ENCODE measurements around the gene CASP3.

Gene CASP3

GRCh38 chr4:184694412-184694956 is 45.2 kb upstream of the CASP3 start:
- H4K91ac ChIP-seq (ENCODE audit: low read depth, low read length, poor library complexity), result no peak overlapping the region
- H3K9ac ChIP-seq (ENCODE audit: low read depth, low read length, poor library complexity), result no peak overlapping the region
- no peak overlapping the region for H3K14ac ChIP-seq (ENCODE audit: low read length)
- no peak overlapping the region for H3K18ac ChIP-seq (ENCODE audit: low read length)
- H2BK5ac ChIP-seq (ENCODE audit: low read length), result no peak overlapping the region
- no peak overlapping the region for H3K4me2 ChIP-seq (ENCODE audit: insufficient read depth, low read length, poor library complexity, severe bottlenecking)
- no peak overlapping the region for H2AK5ac ChIP-seq (ENCODE audit: low read depth, low read length)
- DNase-seq (ENCODE audit: low spot score), result no peak
- no peak overlapping the region for H2AFZ ChIP-seq (ENCODE audit: low read length)
- H4K8ac ChIP-seq (ENCODE audit: low read depth, low read length), result no peak overlapping the region
- peaks cover 12 to 86% of the 10 kb centered on the region in 2 donors for H3K36me3 ChIP-seq (replicated peaks in 1 of 2; ENCODE audit: control insufficient read depth in 2 of 2, insufficient read depth in 2 of 2, low read length in 2 of 2)
- no peaks in the 10 kb centered on the region for H3K27me3 ChIP-seq (ENCODE audit: control insufficient read depth in 3 of 3, insufficient read depth in 3 of 3, low read depth in 1 of 3, low read length in 3 of 3)
- H3K4ac ChIP-seq (ENCODE audit: low read length), result no peak overlapping the region
- no peak overlapping the region for H2BK120ac ChIP-seq (ENCODE audit: low read depth, low read length)
- H3K79me1 ChIP-seq (ENCODE audit: low read depth, low read length), result no peaks in the 10 kb centered on the region
- no peak overlapping the region for H3K4me3 ChIP-seq (ENCODE audit: low read length in 2 of 2)
- H3K23ac ChIP-seq (ENCODE audit: low read depth, low read length, poor library complexity), result no peak overlapping the region
- no peaks in the 10 kb centered on the region for H3K9me3 ChIP-seq (replicated peaks in 1 of 2; ENCODE audit: control insufficient read depth in 2 of 2, insufficient read depth in 1 of 2, low read depth in 1 of 2, low read length in 2 of 2)
- H2BK12ac ChIP-seq (ENCODE audit: low read length), result no peak overlapping the region
- H2BK15ac ChIP-seq (ENCODE audit: low read length), result no peak overlapping the region
- no peaks in the 10 kb centered on the region for H3K4me1 ChIP-seq (ENCODE audit: control insufficient read depth in 2 of 2, insufficient read depth in 1 of 2, low read depth in 1 of 2, low read length in 2 of 2)
- H3K27ac ChIP-seq (replicated peaks; ENCODE audit: low read length), result no peak overlapping the region

- Histone ChIP-seq H2BK120ac (ENCODE audit: low read depth, low read length) (no peak overlapping the region), H3K4ac (ENCODE audit: low read length) (no peak overlapping the region), H3K9me3 (replicated peaks in 1 of 2; ENCODE audit: control insufficient read depth in 2 of 2, insufficient read depth in 1 of 2, low read depth in 1 of 2, low read length in 2 of 2) (no peaks in the 10 kb centered on the region), H2AFZ (ENCODE audit: low read length) (no peak overlapping the region), H3K4me3 (ENCODE audit: low read length in 2 of 2) (no peak overlapping the region), H4K8ac (ENCODE audit: low read depth, low read length) (no peak overlapping the region), H3K14ac (ENCODE audit: low read length) (no peak overlapping the region), H2BK15ac (ENCODE audit: low read length) (no peak overlapping the region), H2BK5ac (ENCODE audit: low read length) (no peak overlapping the region), H3K79me1 (ENCODE audit: low read depth, low read length) (no peaks in the 10 kb centered on the region), H2BK12ac (ENCODE audit: low read length) (no peak overlapping the region), H3K23ac (ENCODE audit: low read depth, low read length, poor library complexity) (no peak overlapping the region), H2AK5ac (ENCODE audit: low read depth, low read length) (no peak overlapping the region), H3K4me2 (ENCODE audit: insufficient read depth, low read length, poor library complexity, severe bottlenecking) (no peak overlapping the region), H3K18ac (ENCODE audit: low read length) (no peak overlapping the region), H3K4me1 (ENCODE audit: control insufficient read depth in 2 of 2, insufficient read depth in 1 of 2, low read depth in 1 of 2, low read length in 2 of 2) (peaks cover 0 to 1% of the 10 kb centered on the region in 2 donors), H3K36me3 (replicated peaks in 1 of 2; ENCODE audit: control insufficient read depth in 2 of 2, insufficient read depth in 2 of 2, low read length in 2 of 2) (peaks cover 9 to 76% of the 10 kb centered on the region in 2 donors), H3K27me3 (ENCODE audit: control insufficient read depth in 3 of 3, insufficient read depth in 3 of 3, low read depth in 1 of 3, low read length in 3 of 3) (no peaks in the 10 kb centered on the region), H3K27ac (replicated peaks; ENCODE audit: low read length) (no peak overlapping the region), H4K91ac (ENCODE audit: low read depth, low read length, poor library complexity) (no peak overlapping the region), H3K9ac (ENCODE audit: low read depth, low read length, poor library complexity) (no peak overlapping the region)
- no peak for DNase-seq (ENCODE audit: low spot score)
- WGBS, 2 donors (ENCODE audit: extremely low coverage in 2 of 2, insufficient read length in 2 of 2, insufficient replicate concordance in 1 of 2), result no CpG with 5 or more reads among the region's 5 CpGs
Observed at GRCh38 chr4:184693056-184693455, 43.8 kb upstream of the CASP3 start.

- WGBS, 2 donors (ENCODE audit: extremely low coverage in 2 of 2, insufficient read length in 2 of 2, insufficient replicate concordance in 1 of 2), result no CpG with 5 or more reads among the region's 5 CpGs
- no peak overlapping the region for H2BK120ac ChIP-seq (ENCODE audit: low read depth, low read length)
- H3K4me1 ChIP-seq (ENCODE audit: control insufficient read depth in 2 of 2, insufficient read depth in 1 of 2, low read depth in 1 of 2, low read length in 2 of 2), result peaks cover 0 to 1% of the 10 kb centered on the region in 2 donors
- no peak overlapping the region for H3K14ac ChIP-seq (ENCODE audit: low read length)
- no peak overlapping the region for H3K4me2 ChIP-seq (ENCODE audit: insufficient read depth, low read length, poor library complexity, severe bottlenecking)
- H3K9me3 ChIP-seq (replicated peaks in 1 of 2; ENCODE audit: control insufficient read depth in 2 of 2, insufficient read depth in 1 of 2, low read depth in 1 of 2, low read length in 2 of 2), result no peaks in the 10 kb centered on the region
- no peak overlapping the region for H2AFZ ChIP-seq (ENCODE audit: low read length)
- no peak overlapping the region for H3K4ac ChIP-seq (ENCODE audit: low read length)
- H2BK15ac ChIP-seq (ENCODE audit: low read length), result no peak overlapping the region
- peaks cover 2 to 58% of the 10 kb centered on the region in 2 donors for H3K36me3 ChIP-seq (replicated peaks in 1 of 2; ENCODE audit: control insufficient read depth in 2 of 2, insufficient read depth in 2 of 2, low read length in 2 of 2)
- H4K91ac ChIP-seq (ENCODE audit: low read depth, low read length, poor library complexity), result no peak overlapping the region
- no peak overlapping the region for H2BK5ac ChIP-seq (ENCODE audit: low read length)
- H3K9ac ChIP-seq (ENCODE audit: low read depth, low read length, poor library complexity), result no peak overlapping the region
- DNase-seq (ENCODE audit: low spot score), result no peak
- no peaks in the 10 kb centered on the region for H3K27me3 ChIP-seq (ENCODE audit: control insufficient read depth in 3 of 3, insufficient read depth in 3 of 3, low read depth in 1 of 3, low read length in 3 of 3)
- no peak overlapping the region for H3K27ac ChIP-seq (replicated peaks; ENCODE audit: low read length)
- no peak overlapping the region for H3K4me3 ChIP-seq (ENCODE audit: low read length in 2 of 2)
- no peak overlapping the region for H3K18ac ChIP-seq (ENCODE audit: low read length)
- H2BK12ac ChIP-seq (ENCODE audit: low read length), result no peak overlapping the region
- no peak overlapping the region for H4K8ac ChIP-seq (ENCODE audit: low read depth, low read length)
- no peaks in the 10 kb centered on the region for H3K79me1 ChIP-seq (ENCODE audit: low read depth, low read length)
- H2AK5ac ChIP-seq (ENCODE audit: low read depth, low read length), result no peak overlapping the region
- H3K23ac ChIP-seq (ENCODE audit: low read depth, low read length, poor library complexity), result no peak overlapping the region
Observed at GRCh38 chr4:184689681-184690080, 40.4 kb upstream of the CASP3 start.

GRCh38 chr4:184688447-184688846 is 39.2 kb upstream of the CASP3 start:
- H3K27ac ChIP-seq (replicated peaks; ENCODE audit: low read length), result no peak overlapping the region
- no peak overlapping the region for H3K4me2 ChIP-seq (ENCODE audit: insufficient read depth, low read length, poor library complexity, severe bottlenecking)
- no peak for DNase-seq (ENCODE audit: low spot score)
- H2BK15ac ChIP-seq (ENCODE audit: low read length), result no peak overlapping the region
- no peak overlapping the region for H2AK5ac ChIP-seq (ENCODE audit: low read depth, low read length)
- no peaks in the 10 kb centered on the region for H3K27me3 ChIP-seq (ENCODE audit: control insufficient read depth in 3 of 3, insufficient read depth in 3 of 3, low read depth in 1 of 3, low read length in 3 of 3)
- H2BK12ac ChIP-seq (ENCODE audit: low read length), result no peak overlapping the region
- H3K9ac ChIP-seq (ENCODE audit: low read depth, low read length, poor library complexity), result no peak overlapping the region
- H2AFZ ChIP-seq (ENCODE audit: low read length), result no peak overlapping the region
- no peak overlapping the region for H3K18ac ChIP-seq (ENCODE audit: low read length)
- H4K8ac ChIP-seq (ENCODE audit: low read depth, low read length), result no peak overlapping the region
- H3K14ac ChIP-seq (ENCODE audit: low read length), result no peak overlapping the region
- no peak overlapping the region for H3K4ac ChIP-seq (ENCODE audit: low read length)
- H3K9me3 ChIP-seq (replicated peaks in 1 of 2; ENCODE audit: control insufficient read depth in 2 of 2, insufficient read depth in 1 of 2, low read depth in 1 of 2, low read length in 2 of 2), result no peaks in the 10 kb centered on the region
- H3K4me1 ChIP-seq (ENCODE audit: control insufficient read depth in 2 of 2, insufficient read depth in 1 of 2, low read depth in 1 of 2, low read length in 2 of 2), result peaks cover 0 to 1% of the 10 kb centered on the region in 2 donors
- H3K79me1 ChIP-seq (ENCODE audit: low read depth, low read length), result no peaks in the 10 kb centered on the region
- H3K36me3 ChIP-seq (replicated peaks in 1 of 2; ENCODE audit: control insufficient read depth in 2 of 2, insufficient read depth in 2 of 2, low read length in 2 of 2), result peaks cover 0 to 46% of the 10 kb centered on the region in 2 donors
- no CpG with 5 or more reads among the region's 11 CpGs for WGBS, 2 donors (ENCODE audit: extremely low coverage in 2 of 2, insufficient read length in 2 of 2, insufficient replicate concordance in 1 of 2)
- no peak overlapping the region for H4K91ac ChIP-seq (ENCODE audit: low read depth, low read length, poor library complexity)
- H2BK120ac ChIP-seq (ENCODE audit: low read depth, low read length), result no peak overlapping the region
- H2BK5ac ChIP-seq (ENCODE audit: low read length), result no peak overlapping the region
- H3K23ac ChIP-seq (ENCODE audit: low read depth, low read length, poor library complexity), result no peak overlapping the region
- no peak overlapping the region for H3K4me3 ChIP-seq (ENCODE audit: low read length in 2 of 2)

Data from neuronal stem cell (in vitro differentiated cells).